ENCODE data around the gene TSNAX. TPM values are rescaled to one million over a fixed set of nuclear protein-coding genes. Genes with fewer than 3 reads are reported as not detected.

The TSNAX gene
- total RNA-seq, 1 experiment from 2014 or later, result 60.0 TPM

DNA sequence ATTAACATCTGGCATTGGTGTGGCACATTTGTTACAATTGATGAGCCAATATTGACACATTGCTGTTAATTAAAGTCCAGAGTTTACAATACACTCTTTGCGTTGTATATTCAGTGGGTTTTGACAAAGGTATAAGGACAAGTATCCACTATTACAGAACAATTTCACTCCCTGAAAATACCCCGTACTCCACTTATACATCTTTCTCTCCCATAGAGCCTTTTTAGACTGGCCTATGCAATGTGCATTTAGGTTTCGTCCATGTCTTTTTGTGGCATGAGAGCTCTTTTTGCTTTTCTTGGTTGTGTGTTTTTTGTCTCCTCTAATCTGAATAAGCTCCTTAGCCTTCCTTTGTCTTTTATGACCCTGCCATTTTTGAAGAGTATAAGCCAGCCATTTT lies 40.6 kb upstream of the TSNAX start:
- intact Hi-C loops (cut with micrococcal nuclease; ENCODE audit: unreplicated experiment), result no loop called here
- POLR2A ChIA-PET (ENCODE audit: low non-redundant PET), result no interaction called here

GRCh38 chr1:231493421-231494185 lies 34.9 kb upstream of the TSNAX start:
- no peaks in the 10 kb centered on the region for H3K9me3 ChIP-seq (ENCODE audit: low read depth, low read length, poor library complexity, severe bottlenecking)
- ChIA-PET CTCF (no interaction called here), POLR2A (ENCODE audit: low non-redundant PET) (no interaction called here)
- intact Hi-C loops (cut with micrococcal nuclease; ENCODE audit: unreplicated experiment), result loop anchor here (5.0 kb wide), 1 partner anchor 34 kb away; the partner anchor contains the start of gene TSNAX
- DNase-seq (ENCODE audit: low spot score), result peak; percentile 78
- no peaks in the 10 kb centered on the region for H3K36me3 ChIP-seq (ENCODE audit: insufficient read depth, low read length, poor library complexity, severe bottlenecking)
- no peak for TF ChIP-seq EZH2 (IDR thresholded peaks at IDR 0.05; ENCODE audit: borderline replicate concordance, low read depth, low read length, poor library complexity, severe bottlenecking)
- no peak for TF ChIP-seq CTCF (conservative IDR thresholded peaks at IDR 0.05; ENCODE audit: low read depth, low read length)
- no peaks in the 10 kb centered on the region for H3K27me3 ChIP-seq (replicated peaks; ENCODE audit: insufficient read depth, low read depth, low read length, poor library complexity)
- peak overlapping the region; percentile 4 for H3K27ac ChIP-seq (ENCODE audit: low read depth, low read length, poor library complexity, severe bottlenecking)
- no TSS peak for BruUV-seq (replicated peaks)
- H3K4me3 ChIP-seq (ENCODE audit: low read depth, low read length, poor library complexity, severe bottlenecking), result no peak overlapping the region
- H3K4me1 ChIP-seq (ENCODE audit: insufficient read depth, low read length, poor library complexity, severe bottlenecking), result peaks cover 8% of the 10 kb centered on the region

More for the DNA sequence above, 40.6 kb upstream of the TSNAX start:
- DNase-seq (ENCODE audit: low spot score), result no peak
- H3K36me3 ChIP-seq (ENCODE audit: insufficient read depth, low read length, poor library complexity, severe bottlenecking), result no peaks in the 10 kb centered on the region
- no peaks in the 10 kb centered on the region for H3K27me3 ChIP-seq (replicated peaks; ENCODE audit: insufficient read depth, low read depth, low read length, poor library complexity)
- no peaks in the 10 kb centered on the region for H3K9me3 ChIP-seq (ENCODE audit: low read depth, low read length, poor library complexity, severe bottlenecking)
- no peak overlapping the region for H3K4me3 ChIP-seq (ENCODE audit: low read depth, low read length, poor library complexity, severe bottlenecking)
- BruUV-seq (replicated peaks), result no TSS peak
- H3K27ac ChIP-seq (ENCODE audit: low read depth, low read length, poor library complexity, severe bottlenecking), result no peak overlapping the region
- CTCF ChIA-PET, result no interaction called here
- no peaks in the 10 kb centered on the region for H3K4me1 ChIP-seq (ENCODE audit: insufficient read depth, low read length, poor library complexity, severe bottlenecking)
- TF ChIP-seq EZH2 (IDR thresholded peaks at IDR 0.05; ENCODE audit: borderline replicate concordance, low read depth, low read length, poor library complexity, severe bottlenecking) (no peak), CTCF (conservative IDR thresholded peaks at IDR 0.05; ENCODE audit: low read depth, low read length) (no peak)

GRCh38 chr1:231494439-231495110 lies 33.9 kb upstream of the TSNAX start:
- CTCF ChIA-PET, result no interaction called here

More at GRCh38 chr1:231494439-231495110, 33.9 kb upstream of the TSNAX start:
- Histone ChIP-seq H3K4me3 (ENCODE audit: low read depth, low read length, poor library complexity, severe bottlenecking) (no peak overlapping the region), H3K9me3 (ENCODE audit: low read depth, low read length, poor library complexity, severe bottlenecking) (peaks cover 4% of the 10 kb centered on the region), H3K36me3 (ENCODE audit: insufficient read depth, low read length, poor library complexity, severe bottlenecking) (no peaks in the 10 kb centered on the region), H3K27ac (ENCODE audit: low read depth, low read length, poor library complexity, severe bottlenecking) (no peak overlapping the region), H3K4me1 (ENCODE audit: insufficient read depth, low read length, poor library complexity, severe bottlenecking) (peaks cover 8% of the 10 kb centered on the region), H3K27me3 (replicated peaks; ENCODE audit: insufficient read depth, low read depth, low read length, poor library complexity) (no peaks in the 10 kb centered on the region)
- no TSS peak for BruUV-seq (replicated peaks)
- DNase-seq (ENCODE audit: low spot score), result no peak
- POLR2A ChIA-PET (ENCODE audit: low non-redundant PET), result no interaction called here
- intact Hi-C loops (cut with micrococcal nuclease; ENCODE audit: unreplicated experiment), result loop anchor here (5.0 kb wide), 1 partner anchor 33 kb away; the partner anchor contains the start of gene TSNAX
- TF ChIP-seq CTCF (conservative IDR thresholded peaks at IDR 0.05; ENCODE audit: low read depth, low read length) (no peak), EZH2 (IDR thresholded peaks at IDR 0.05; ENCODE audit: borderline replicate concordance, low read depth, low read length, poor library complexity, severe bottlenecking) (no peak)
